Kidney epithelial cell (primary cell): ENCODE data around the gene SKA1. TPM values are rescaled to one million over a fixed set of nuclear protein-coding genes. Genes with fewer than 3 reads are reported as not detected.
A peak's percentile ranks its signal among the peaks of the same experiment; 100 is the strongest.

Experiments used
- DNase-seq: peaks from one replicate; pipeline ENCODE4 v3.0.0-alpha.2; 2010; ENCODE audit warnings: low read depth
- H3K27me3 ChIP-seq: 2 replicates; pipeline ENCODE4 v1.6.0; 2011; ENCODE audit warnings: low read length; ENCODE audit not compliant: control insufficient read depth, insufficient read depth
- H3K36me3 ChIP-seq: 2 replicates; pipeline ENCODE4 v1.5.1; 2011; ENCODE audit warnings: low read length; ENCODE audit not compliant: control insufficient read depth, insufficient read depth
- H3K4me3 ChIP-seq: 2 replicates; pipeline ENCODE4 v1.5.1; 2011; ENCODE audit warnings: low read depth, mild to moderate bottlenecking, control low read depth, low read length
- CTCF ChIP-seq: IDR thresholded peaks from 2 replicates; pipeline ENCODE4 v1.5.1; 2011; ENCODE audit warnings: mild to moderate bottlenecking, moderate library complexity, low read length, control low read depth, inconsistent platforms; ENCODE audit not compliant: insufficient read depth, poor library complexity, severe bottlenecking
- total RNA-seq: library from RNA; depleted of rRNA; stranded (reverse); fragments of >200 nt; gene quantifications from 2 replicates; pipeline ENCODE4 v1.2.3, GENCODE V29; 2015

The SKA1 gene
- total RNA-seq, result 4.1 and 5.1 TPM in 2 replicates

- DNase-seq, result peak; percentile 54
- no peak for TF ChIP-seq CTCF
These were observed at the start of gene SKA1 for GRCh38 chr18:50374753-50375391. TSS of gene SKA1 (plus strand) at chr18:50375046. CDS start at chr18:50375831, 785 bp downstream.

GRCh38 chr18:50327983-50328382 is 46.9 kb upstream of the SKA1 start:
- DNase-seq, result no peak
- Histone ChIP-seq H3K36me3 (no peaks in the 10 kb centered on the region), H3K27me3 (no peaks in the 10 kb centered on the region), H3K4me3 (no peak overlapping the region)
- TF ChIP-seq CTCF, result no peak

More at GRCh38 chr18:50374753-50375391, at the start of gene SKA1:
- Histone ChIP-seq H3K4me3 (peak within 1 kb of the TSS; percentile 90), H3K36me3 (no peaks in the 10 kb centered on the region), H3K27me3 (no peaks in the 10 kb centered on the region)

GRCh38 chr18:50330176-50330575 is 44.7 kb upstream of the SKA1 start:
- no peak for DNase-seq
- no peak for TF ChIP-seq CTCF
- Histone ChIP-seq H3K36me3 (no peaks in the 10 kb centered on the region), H3K4me3 (no peak overlapping the region), H3K27me3 (no peaks in the 10 kb centered on the region)

- no peak overlapping the region for H3K4me3 ChIP-seq
- H3K27me3 ChIP-seq, result no peaks in the 10 kb centered on the region
- H3K36me3 ChIP-seq, result no peaks in the 10 kb centered on the region
- no peak for DNase-seq
- no peak for TF ChIP-seq CTCF
These were observed 43.2 kb upstream of the SKA1 start for GRCh38 chr18:50331691-50332090.

GRCh38 chr18:50334546-50335152 is 40.2 kb upstream of the SKA1 start:
- DNase-seq, result no peak
- Histone ChIP-seq H3K4me3 (no peak overlapping the region), H3K36me3 (no peaks in the 10 kb centered on the region), H3K27me3 (no peaks in the 10 kb centered on the region)
- no peak for TF ChIP-seq CTCF
